Fibroblast of the aortic adventitia (primary cell): ENCODE results near the gene SFI1. TPM values are rescaled to one million over a fixed set of nuclear protein-coding genes. Genes with fewer than 3 reads are reported as not detected.

Experiments
- DNase-seq: peaks from one replicate; pipeline ENCODE4 v3.0.0-alpha.2; 2010; ENCODE audit warnings: low read depth
- H3K4me3 ChIP-seq: 2 replicates; pipeline ENCODE4 v1.5.1; 2011; ENCODE audit warnings: low read depth, mild to moderate bottlenecking, control low read depth, low read length, moderate library complexity
- CTCF ChIP-seq: IDR thresholded peaks from 2 replicates; pipeline ENCODE4 v1.5.1; 2011; ENCODE audit warnings: mild to moderate bottlenecking, low read length, control low read depth, inconsistent platforms; ENCODE audit not compliant: insufficient read depth
- total RNA-seq: library from RNA; depleted of rRNA; stranded (reverse); fragments of >200 nt; gene quantifications from 2 replicates; pipeline ENCODE4 v1.2.3, GENCODE V29; 2012; ENCODE audit warnings: low replicate concordance

The SFI1 gene
- total RNA-seq, 1 donor, result 19.9 TPM

GRCh38 chr22:31618057-31618456 lies 121.7 kb downstream of the SFI1 start:
- DNase-seq, result no peak
- no peak overlapping the region for H3K4me3 ChIP-seq

GRCh38 chr22:31618471-31619176 lies 122.3 kb downstream of the SFI1 start:
- TF ChIP-seq CTCF, result no peak
- no peak overlapping the region for H3K4me3 ChIP-seq
- no peak for DNase-seq

More at GRCh38 chr22:31618057-31618456, 121.7 kb downstream of the SFI1 start:
- no peak for TF ChIP-seq CTCF

- no peak overlapping the region for H3K4me3 ChIP-seq
- no peak for TF ChIP-seq CTCF
- DNase-seq, result no peak
Measured at GRCh38 chr22:31619611-31620300, 123.4 kb downstream of the SFI1 start.

GRCh38 chr22:31620756-31621480 lies 124.6 kb downstream of the SFI1 start:
- no peak overlapping the region for H3K4me3 ChIP-seq
- TF ChIP-seq CTCF, result no peak
- no peak for DNase-seq

GRCh38 chr22:31621507-31622124 lies 125.3 kb downstream of the SFI1 start:
- TF ChIP-seq CTCF, result no peak
- no peak for DNase-seq
- H3K4me3 ChIP-seq, result no peak overlapping the region

GRCh38 chr22:31622980-31623379 lies 126.6 kb downstream of the SFI1 start:
- H3K4me3 ChIP-seq, result no peak overlapping the region
- TF ChIP-seq CTCF, result no peak
- DNase-seq, result no peak
